Tibial nerve (tissue), 4 donors: ENCODE data around the gene CAPN1. TPM values are rescaled to one million over a fixed set of nuclear protein-coding genes. Genes with fewer than 3 reads are reported as not detected.

Experiments
- DNase-seq, 2 donors: peaks; one replicate each; pipeline ENCODE4 v3.0.0-alpha.2; 2019; ENCODE audit warnings: low spot score in 2 of 2
- H3K27ac ChIP-seq, 4 donors: fragments of 200-600 bp; sonication (generic) in 3 of 4; one replicate each; pipeline ENCODE4 v1.5.1; 2017 to 2019; ENCODE audit warnings: mild to moderate bottlenecking in 1 of 4
- H3K27me3 ChIP-seq, 2 donors: fragments of 200-600 bp; sonication (generic) in 1 of 2; one replicate each; pipeline versions ENCODE4 v1.5.1 to v1.6.0; 2017 to 2019
- H3K36me3 ChIP-seq, 3 donors: fragments of 200-600 bp; sonication (generic); one replicate each; pipeline ENCODE4 v1.5.1; 2018 to 2019
- H3K4me1 ChIP-seq, 4 donors: fragments of 200-600 bp; sonication (generic) in 3 of 4; one replicate each; pipeline ENCODE4 v1.5.1; 2017 to 2019
- H3K4me3 ChIP-seq, 4 donors: fragments of 200-600 bp; sonication (generic) in 3 of 4; one replicate each; pipeline ENCODE4 v1.5.1; 2017 to 2019; ENCODE audit warnings: mild to moderate bottlenecking in 1 of 4, moderate library complexity in 1 of 4
- H3K9me3 ChIP-seq, 4 donors: fragments of 200-600 bp; sonication (generic) in 3 of 4; one replicate each; pipeline ENCODE4 v1.5.1; 2017 to 2019
- CTCF ChIP-seq, 5 experiments: fragments of 200-600 bp in 3 of 5; fragments of 450-650 bp in 2 of 5; sonication (generic) in 3 of 5; IDR thresholded peaks; one replicate each; pipeline ENCODE4 v1.5.1; 2016 to 2019; ENCODE audit warnings: antibody characterized with exemption in 5 of 5, mild to moderate bottlenecking in 3 of 5, moderate library complexity in 2 of 5
- EP300 ChIP-seq, 2 donors: sonication (generic); formaldehyde crosslinking; IDR thresholded peaks; one replicate each; pipeline ENCODE4 v1.6.1; 2017; ENCODE audit warnings: antibody characterized with exemption in 2 of 2, mild to moderate bottlenecking in 1 of 2
- POLR2A ChIP-seq, 2 donors: fragments of 450-650 bp; IDR thresholded peaks; one replicate each; pipeline ENCODE4 v1.6.1; 2017; ENCODE audit warnings: antibody characterized with exemption in 2 of 2, mild to moderate bottlenecking in 2 of 2, moderate library complexity in 2 of 2
- WGBS, 2 donors: methylation state at CpG; one replicate each; pipeline ENCODE4 v1.1.5; 2018; 5-methylcytosine and 5-hydroxymethylcytosine counted together
- total RNA-seq, 4 donors: library from RNA; depleted of rRNA; stranded (reverse); fragments of >200 nt; gene quantifications; one replicate each; pipeline ENCODE4 v1.1.0, GENCODE V29; 2016

Gene CAPN1
- total RNA-seq, 4 donors from 2014 or later, result 108 to 209 (median 150) TPM

GRCh38 chr11:65180877-65181568 is 705 bp upstream of the CAPN1 start:
- TF ChIP-seq POLR2A (IDR thresholded peaks at IDR 0.05) (no peak), EP300 (IDR thresholded peaks at IDR 0.05) (no peak), CTCF (IDR thresholded peaks at IDR 0.05) (peak; percentile 34 to 80 (median 49))
- H3K4me3 ChIP-seq, result peak overlapping the region; percentile 67 to 97 (median 84)
- WGBS, 2 donors, result 0% methylated on average over 21 to 23 of the region's 60 CpGs
- peaks cover 0 to 18% (median 1%) of the 10 kb centered on the region in 3 donors for H3K36me3 ChIP-seq
- no peaks in the 10 kb centered on the region for H3K9me3 ChIP-seq
- H3K27ac ChIP-seq, result peak overlapping the region; percentile 88 to 94 (median 89)
- no peaks in the 10 kb centered on the region for H3K27me3 ChIP-seq
- H3K4me1 ChIP-seq, result peaks cover 0 to 40% (median 19%) of the 10 kb centered on the region in 4 donors
- peak in 1 of 2 donors; percentile 17 for DNase-seq

GRCh38 chr11:65182258-65183170 is 786 bp downstream of the CAPN1 start:
- Histone ChIP-seq H3K27ac (peak overlapping the region; percentile 88 to 94 (median 89)), H3K4me1 (peaks cover 0 to 40% (median 19%) of the 10 kb centered on the region in 4 donors), H3K4me3 (peak overlapping the region; percentile 67 to 97 (median 84)), H3K9me3 (no peaks in the 10 kb centered on the region), H3K36me3 (peaks cover 0 to 33% (median 8%) of the 10 kb centered on the region in 3 donors), H3K27me3 (no peaks in the 10 kb centered on the region)
- DNase-seq, result peak in 1 of 2 donors; percentile 16
- TF ChIP-seq EP300 (IDR thresholded peaks at IDR 0.05), result no peak
- TF ChIP-seq CTCF (IDR thresholded peaks at IDR 0.05), result no peak
- TF ChIP-seq POLR2A (IDR thresholded peaks at IDR 0.05), result no peak
- 38% methylated on average over 14 to 23 of the region's 23 CpGs for WGBS, 2 donors

GRCh38 chr11:65183201-65183891 is 1.6 kb downstream of the CAPN1 start:
- DNase-seq, result no peak
- H3K4me1 ChIP-seq, result peaks cover 0 to 40% (median 19%) of the 10 kb centered on the region in 4 donors
- peak overlapping the region in 3 of 4 donors; percentile 89 to 94 (median 89) for H3K27ac ChIP-seq
- WGBS, 2 donors, result 67 to 69% methylated on average over 19 of the region's 19 CpGs
- peak overlapping the region in 2 of 4 donors; percentile 78 to 90 for H3K4me3 ChIP-seq
- H3K9me3 ChIP-seq, result no peaks in the 10 kb centered on the region
- TF ChIP-seq POLR2A (IDR thresholded peaks at IDR 0.05) (no peak), CTCF (IDR thresholded peaks at IDR 0.05) (no peak), EP300 (IDR thresholded peaks at IDR 0.05) (no peak)
- H3K36me3 ChIP-seq, result peaks cover 0 to 41% (median 8%) of the 10 kb centered on the region in 3 donors
- no peaks in the 10 kb centered on the region for H3K27me3 ChIP-seq

GRCh38 chr11:65184146-65184545 is 2.4 kb downstream of the CAPN1 start:
- 44 to 54% methylated on average over 21 to 22 of the region's 22 CpGs for WGBS, 2 donors

GRCh38 chr11:65185171-65185570 is 3.4 kb downstream of the CAPN1 start:
- 77 to 82% methylated on average over 2 of the region's 2 CpGs for WGBS, 2 donors
- Histone ChIP-seq H3K36me3 (peaks cover 0 to 60% (median 20%) of the 10 kb centered on the region in 3 donors), H3K27me3 (no peaks in the 10 kb centered on the region), H3K4me1 (peaks cover 0 to 37% (median 19%) of the 10 kb centered on the region in 4 donors), H3K27ac (no peak overlapping the region), H3K9me3 (no peaks in the 10 kb centered on the region), H3K4me3 (no peak overlapping the region)
- DNase-seq, result no peak
- TF ChIP-seq POLR2A (IDR thresholded peaks at IDR 0.05) (no peak), EP300 (IDR thresholded peaks at IDR 0.05) (no peak), CTCF (IDR thresholded peaks at IDR 0.05) (no peak)

More at GRCh38 chr11:65184146-65184545, 2.4 kb downstream of the CAPN1 start:
- H3K36me3 ChIP-seq, result peaks cover 0 to 49% (median 9%) of the 10 kb centered on the region in 3 donors
- H3K27me3 ChIP-seq, result no peaks in the 10 kb centered on the region
- TF ChIP-seq POLR2A (IDR thresholded peaks at IDR 0.05) (no peak), EP300 (IDR thresholded peaks at IDR 0.05) (no peak)
- peaks cover 0 to 40% (median 19%) of the 10 kb centered on the region in 4 donors for H3K4me1 ChIP-seq
- H3K9me3 ChIP-seq, result no peaks in the 10 kb centered on the region
- H3K4me3 ChIP-seq, result no peak overlapping the region
- DNase-seq, result no peak
- H3K27ac ChIP-seq, result peak overlapping the region in 2 of 4 donors; percentile 50 to 89
